Liver (tissue), 9 donors: ENCODE results near the gene NDUFV3. TPM values are rescaled to one million over a fixed set of nuclear protein-coding genes. Genes with fewer than 3 reads are reported as not detected.

Source experiments
- DNase-seq: peaks from one replicate; pipeline ENCODE4 v3.0.0-alpha.2; 2017; ENCODE audit warnings: low spot score
- H3K27ac ChIP-seq, 2 donors: one replicate each; pipeline ENCODE4 v1.7.0; 2013; ENCODE audit warnings: inconsistent platforms in 2 of 2, low read length in 2 of 2, control low read depth in 1 of 2, low read depth in 1 of 2, mild to moderate bottlenecking in 1 of 2
- H3K27me3 ChIP-seq, 4 donors: one replicate each; pipeline versions ENCODE4 v1.6.1 to v1.7.0; 2013; ENCODE audit warnings: low read length in 3 of 4, inconsistent platforms in 1 of 4, mild to moderate bottlenecking in 1 of 4, moderate library complexity in 1 of 4; ENCODE audit not compliant: control insufficient read depth in 4 of 4, insufficient read depth in 4 of 4
- H3K36me3 ChIP-seq, 4 donors: one replicate each; pipeline versions ENCODE4 v1.6.1 to v1.7.0; 2013; ENCODE audit warnings: low read length in 3 of 4, mild to moderate bottlenecking in 3 of 4, low read depth in 1 of 4, moderate library complexity in 1 of 4; ENCODE audit not compliant: control insufficient read depth in 4 of 4, insufficient read depth in 3 of 4
- H3K4me1 ChIP-seq, 4 donors: one replicate each; pipeline versions ENCODE4 v1.6.1 to v1.7.0; 2013; ENCODE audit warnings: low read length in 3 of 4, mild to moderate bottlenecking in 3 of 4, moderate library complexity in 1 of 4; ENCODE audit not compliant: control insufficient read depth in 4 of 4, insufficient read depth in 4 of 4
- H3K4me3 ChIP-seq, 3 donors: one replicate each; pipeline versions ENCODE4 v1.6.1 to v1.7.0; 2013; ENCODE audit warnings: low read length in 3 of 3, control low read depth in 1 of 3, low read depth in 1 of 3, mild to moderate bottlenecking in 1 of 3
- H3K9ac ChIP-seq, 2 donors: one replicate each; pipeline ENCODE4 v1.7.0; 2013; ENCODE audit warnings: low read length in 2 of 2, mild to moderate bottlenecking in 2 of 2, moderate library complexity in 2 of 2, control low read depth in 1 of 2, low read depth in 1 of 2
- H3K9me3 ChIP-seq, 4 donors: one replicate each; pipeline versions ENCODE4 v1.6.1 to v1.7.0; 2013; ENCODE audit warnings: low read length in 3 of 4; ENCODE audit not compliant: control insufficient read depth in 4 of 4
- ATF3 ChIP-seq: IDR thresholded peaks from 2 replicates; pipeline ENCODE4 v1.6.1; 2016; ENCODE audit warnings: antibody characterized with exemption
- EGR1 ChIP-seq, 2 donors: IDR thresholded peaks; 2 replicates each; pipeline ENCODE4 v1.6.1; 2016 to 2018; ENCODE audit warnings: antibody characterized with exemption in 2 of 2, low read depth in 2 of 2
- FOXA2 ChIP-seq: IDR thresholded peaks from 2 replicates; pipeline ENCODE4 v1.6.1; 2016; ENCODE audit warnings: antibody characterized with exemption
- GABPA ChIP-seq, 2 donors: IDR thresholded peaks in 1 of 2; conservative IDR thresholded peaks in 1 of 2; 2 replicates each; pipeline ENCODE4 v1.6.1; 2016; ENCODE audit warnings: antibody characterized with exemption in 2 of 2, mild to moderate bottlenecking in 1 of 2, moderate library complexity in 1 of 2
- HNF4A ChIP-seq, 2 donors: conservative IDR thresholded peaks; 2 replicates each; pipeline ENCODE4 v1.6.1; 2016; ENCODE audit warnings: antibody characterized with exemption in 2 of 2, mild to moderate bottlenecking in 2 of 2
- HNF4G ChIP-seq: IDR thresholded peaks from 2 replicates; pipeline ENCODE4 v1.6.1; 2016; ENCODE audit warnings: antibody characterized with exemption
- JUND ChIP-seq, 2 donors: IDR thresholded peaks; 2 replicates each; pipeline ENCODE4 v1.6.1; 2016; ENCODE audit warnings: antibody characterized with exemption in 2 of 2
- RAD21 ChIP-seq, 2 donors: IDR thresholded peaks; 2 replicates each; pipeline ENCODE4 v1.6.1; 2016; ENCODE audit warnings: antibody characterized with exemption in 2 of 2, mild to moderate bottlenecking in 2 of 2
- RXRA ChIP-seq, 2 donors: IDR thresholded peaks; 2 replicates each; pipeline ENCODE4 v1.6.1; 2017 to 2018; ENCODE audit warnings: antibody characterized with exemption in 2 of 2, mild to moderate bottlenecking in 1 of 2
- SP1 ChIP-seq: IDR thresholded peaks from 2 replicates; pipeline ENCODE4 v1.6.1; 2018; ENCODE audit warnings: antibody characterized with exemption, mild to moderate bottlenecking
- TAF1 ChIP-seq: conservative IDR thresholded peaks from 2 replicates; pipeline ENCODE4 v1.6.1; 2016; ENCODE audit warnings: antibody characterized with exemption, mild to moderate bottlenecking
- WGBS: extraction: QIAGEN DNeasy Blood & Tissue Kit; methylation state at CpG from one replicate; pipeline ENCODE4 v1.1.7; 2013; 5-methylcytosine and 5-hydroxymethylcytosine counted together
- polyA plus RNA-seq, 2 donors: library from polyadenylated mRNA; stranded (reverse) in 1 of 2; unstranded in 1 of 2; fragments of 200-250 nt in 1 of 2; fragments of >200 nt in 1 of 2; fragmentation: Nextera tagmentation in 1 of 2; extraction: Ambion mirVana in 1 of 2; gene quantifications; one replicate each; pipeline versions ENCODE4 v1.2.1 to v1.2.3, GENCODE V29; 2013 to 2015
- total RNA-seq, 2 donors: library from RNA; depleted of rRNA; stranded (reverse); fragments of >200 nt; gene quantifications; one replicate each; pipeline ENCODE4 v1.2.3, GENCODE V29; 2014
- TF ChIP-seq, protein P1 (sequence below): IDR thresholded peaks from 2 replicates; pipeline ENCODE4 v1.6.1; 2016; ENCODE audit warnings: antibody characterized with exemption
- TF ChIP-seq, protein P2 (sequence below): IDR thresholded peaks from 2 replicates; pipeline ENCODE4 v1.6.1; 2016; ENCODE audit warnings: antibody characterized with exemption
- TF ChIP-seq, protein P3 (sequence below): fragments of 150-350 bp; IDR thresholded peaks from 2 replicates; pipeline ENCODE4 v1.5.1; 2017; ENCODE audit warnings: improper control_type of control experiment, low read depth, low read length; ENCODE audit not compliant: missing input control
- TF ChIP-seq, protein P4 (sequence below): IDR thresholded peaks from 2 replicates; pipeline ENCODE4 v1.6.1; 2016; ENCODE audit warnings: antibody characterized with exemption, mild to moderate bottlenecking
- donor health status: healthy.
- donor health status: healthy.
- donor health status: healthy.
- donor health status: healthy.
- donor health status: healthy.

Gene NDUFV3
- total and polyA plus RNA-seq, 4 donors: 15.8 to 31.3 (median 21.9) TPM

DNA sequence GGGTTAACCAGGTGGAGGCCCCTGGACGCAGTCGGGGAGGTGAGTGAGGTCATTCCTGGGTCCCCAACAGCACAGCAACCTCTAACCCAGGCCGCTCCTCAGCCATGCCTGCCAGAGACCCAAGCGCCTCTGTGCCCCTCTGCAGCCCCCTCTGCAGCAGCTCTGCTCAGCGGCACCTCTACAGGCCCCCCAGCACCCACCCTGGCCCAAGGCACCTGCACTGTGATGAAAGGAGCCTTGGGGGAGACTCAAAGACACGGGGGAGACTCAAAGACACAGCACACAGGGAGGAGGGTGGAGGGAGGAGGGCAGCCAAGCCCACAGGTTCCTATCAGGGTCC is 33.2 kb upstream of the NDUFV3 start:
- peaks cover 0 to 5% (median 0%) of the 10 kb centered on the region in 4 donors for H3K4me1 ChIP-seq
- TF ChIP-seq, protein P1, sequence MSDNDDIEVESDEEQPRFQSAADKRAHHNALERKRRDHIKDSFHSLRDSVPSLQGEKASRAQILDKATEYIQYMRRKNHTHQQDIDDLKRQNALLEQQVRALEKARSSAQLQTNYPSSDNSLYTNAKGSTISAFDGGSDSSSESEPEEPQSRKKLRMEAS: no peak
- TF ChIP-seq HNF4A (conservative IDR thresholded peaks at IDR 0.05) (no peak), SP1 (no peak), JUND (IDR thresholded peaks at IDR 0.05) (no peak), GABPA (IDR thresholded peaks at IDR 0.05 in 1 of 2, conservative IDR thresholded peaks at IDR 0.05 in 1 of 2) (no peak), TAF1 (no peak), EGR1 (IDR thresholded peaks at IDR 0.05; ENCODE audit: low read depth in 2 of 2) (no peak), ATF3 (no peak), HNF4G (no peak), RAD21 (IDR thresholded peaks at IDR 0.05) (no peak)
- TF ChIP-seq, protein P2, sequence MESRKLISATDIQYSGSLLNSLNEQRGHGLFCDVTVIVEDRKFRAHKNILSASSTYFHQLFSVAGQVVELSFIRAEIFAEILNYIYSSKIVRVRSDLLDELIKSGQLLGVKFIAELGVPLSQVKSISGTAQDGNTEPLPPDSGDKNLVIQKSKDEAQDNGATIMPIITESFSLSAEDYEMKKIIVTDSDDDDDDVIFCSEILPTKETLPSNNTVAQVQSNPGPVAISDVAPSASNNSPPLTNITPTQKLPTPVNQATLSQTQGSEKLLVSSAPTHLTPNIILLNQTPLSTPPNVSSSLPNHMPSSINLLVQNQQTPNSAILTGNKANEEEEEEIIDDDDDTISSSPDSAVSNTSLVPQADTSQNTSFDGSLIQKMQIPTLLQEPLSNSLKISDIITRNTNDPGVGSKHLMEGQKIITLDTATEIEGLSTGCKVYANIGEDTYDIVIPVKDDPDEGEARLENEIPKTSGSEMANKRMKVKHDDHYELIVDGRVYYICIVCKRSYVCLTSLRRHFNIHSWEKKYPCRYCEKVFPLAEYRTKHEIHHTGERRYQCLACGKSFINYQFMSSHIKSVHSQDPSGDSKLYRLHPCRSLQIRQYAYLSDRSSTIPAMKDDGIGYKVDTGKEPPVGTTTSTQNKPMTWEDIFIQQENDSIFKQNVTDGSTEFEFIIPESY: no peak
- TF ChIP-seq, protein P3, sequence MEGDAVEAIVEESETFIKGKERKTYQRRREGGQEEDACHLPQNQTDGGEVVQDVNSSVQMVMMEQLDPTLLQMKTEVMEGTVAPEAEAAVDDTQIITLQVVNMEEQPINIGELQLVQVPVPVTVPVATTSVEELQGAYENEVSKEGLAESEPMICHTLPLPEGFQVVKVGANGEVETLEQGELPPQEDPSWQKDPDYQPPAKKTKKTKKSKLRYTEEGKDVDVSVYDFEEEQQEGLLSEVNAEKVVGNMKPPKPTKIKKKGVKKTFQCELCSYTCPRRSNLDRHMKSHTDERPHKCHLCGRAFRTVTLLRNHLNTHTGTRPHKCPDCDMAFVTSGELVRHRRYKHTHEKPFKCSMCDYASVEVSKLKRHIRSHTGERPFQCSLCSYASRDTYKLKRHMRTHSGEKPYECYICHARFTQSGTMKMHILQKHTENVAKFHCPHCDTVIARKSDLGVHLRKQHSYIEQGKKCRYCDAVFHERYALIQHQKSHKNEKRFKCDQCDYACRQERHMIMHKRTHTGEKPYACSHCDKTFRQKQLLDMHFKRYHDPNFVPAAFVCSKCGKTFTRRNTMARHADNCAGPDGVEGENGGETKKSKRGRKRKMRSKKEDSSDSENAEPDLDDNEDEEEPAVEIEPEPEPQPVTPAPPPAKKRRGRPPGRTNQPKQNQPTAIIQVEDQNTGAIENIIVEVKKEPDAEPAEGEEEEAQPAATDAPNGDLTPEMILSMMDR: no peak
- TF ChIP-seq, protein P4, sequence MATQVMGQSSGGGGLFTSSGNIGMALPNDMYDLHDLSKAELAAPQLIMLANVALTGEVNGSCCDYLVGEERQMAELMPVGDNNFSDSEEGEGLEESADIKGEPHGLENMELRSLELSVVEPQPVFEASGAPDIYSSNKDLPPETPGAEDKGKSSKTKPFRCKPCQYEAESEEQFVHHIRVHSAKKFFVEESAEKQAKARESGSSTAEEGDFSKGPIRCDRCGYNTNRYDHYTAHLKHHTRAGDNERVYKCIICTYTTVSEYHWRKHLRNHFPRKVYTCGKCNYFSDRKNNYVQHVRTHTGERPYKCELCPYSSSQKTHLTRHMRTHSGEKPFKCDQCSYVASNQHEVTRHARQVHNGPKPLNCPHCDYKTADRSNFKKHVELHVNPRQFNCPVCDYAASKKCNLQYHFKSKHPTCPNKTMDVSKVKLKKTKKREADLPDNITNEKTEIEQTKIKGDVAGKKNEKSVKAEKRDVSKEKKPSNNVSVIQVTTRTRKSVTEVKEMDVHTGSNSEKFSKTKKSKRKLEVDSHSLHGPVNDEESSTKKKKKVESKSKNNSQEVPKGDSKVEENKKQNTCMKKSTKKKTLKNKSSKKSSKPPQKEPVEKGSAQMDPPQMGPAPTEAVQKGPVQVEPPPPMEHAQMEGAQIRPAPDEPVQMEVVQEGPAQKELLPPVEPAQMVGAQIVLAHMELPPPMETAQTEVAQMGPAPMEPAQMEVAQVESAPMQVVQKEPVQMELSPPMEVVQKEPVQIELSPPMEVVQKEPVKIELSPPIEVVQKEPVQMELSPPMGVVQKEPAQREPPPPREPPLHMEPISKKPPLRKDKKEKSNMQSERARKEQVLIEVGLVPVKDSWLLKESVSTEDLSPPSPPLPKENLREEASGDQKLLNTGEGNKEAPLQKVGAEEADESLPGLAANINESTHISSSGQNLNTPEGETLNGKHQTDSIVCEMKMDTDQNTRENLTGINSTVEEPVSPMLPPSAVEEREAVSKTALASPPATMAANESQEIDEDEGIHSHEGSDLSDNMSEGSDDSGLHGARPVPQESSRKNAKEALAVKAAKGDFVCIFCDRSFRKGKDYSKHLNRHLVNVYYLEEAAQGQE: no peak
- no peak for DNase-seq
- no peak overlapping the region for H3K27ac ChIP-seq
- no peaks in the 10 kb centered on the region for H3K27me3 ChIP-seq
- WGBS: 97% methylated on average over 6 of the region's 6 CpGs
- no peak overlapping the region for H3K9ac ChIP-seq
- H3K9me3 ChIP-seq: no peaks in the 10 kb centered on the region
- no peak overlapping the region for H3K4me3 ChIP-seq
- H3K36me3 ChIP-seq: peaks cover 5 to 69% (median 26%) of the 10 kb centered on the region in 4 donors

DNA sequence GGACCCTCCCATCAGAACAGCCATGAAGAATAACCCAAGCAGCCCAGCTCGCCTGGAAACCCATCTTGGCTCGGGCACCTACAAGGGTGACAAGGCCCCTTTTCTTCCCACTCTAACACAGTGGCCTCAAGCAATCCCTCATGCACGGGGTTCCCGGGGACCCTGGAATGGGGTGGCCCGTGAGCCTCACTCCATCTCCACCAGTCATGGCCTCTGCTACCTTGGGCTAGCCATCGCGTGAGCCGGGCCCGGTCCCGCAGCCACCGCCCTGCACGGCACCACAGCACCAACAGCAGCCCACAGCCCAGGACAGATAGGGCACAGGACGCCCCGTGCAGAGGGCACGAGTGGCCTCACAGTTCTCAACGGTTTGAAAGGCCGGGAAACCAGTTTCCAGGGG is 32.8 kb upstream of the NDUFV3 start:
- DNase-seq: no peak
- H3K27me3 ChIP-seq: no peaks in the 10 kb centered on the region
- TF ChIP-seq TAF1: no peak
- no peak for TF ChIP-seq FOXA2
- TF ChIP-seq, protein P3: no peak
- no peak for TF ChIP-seq RXRA (IDR thresholded peaks at IDR 0.05)
- TF ChIP-seq ATF3: no peak
- TF ChIP-seq RAD21 (IDR thresholded peaks at IDR 0.05): no peak
- H3K9ac ChIP-seq: no peak overlapping the region
- H3K9me3 ChIP-seq: no peaks in the 10 kb centered on the region
- H3K27ac ChIP-seq: no peak overlapping the region
- WGBS: 96% methylated on average over 17 of the region's 17 CpGs
- H3K4me1 ChIP-seq: peaks cover 0 to 9% (median 1%) of the 10 kb centered on the region in 4 donors
- no peak overlapping the region for H3K4me3 ChIP-seq
- H3K36me3 ChIP-seq: peaks cover 5 to 65% (median 23%) of the 10 kb centered on the region in 4 donors
